Endothelial cell of umbilical vein (primary cell): ENCODE data around the gene TNRC6A. TPM values are rescaled to one million over a fixed set of nuclear protein-coding genes. Genes with fewer than 3 reads are reported as not detected.

Experiments used
- BruUV-seq: library from RNA; stranded (reverse); fragments of 400-500 nt; replicated peaks from 2 replicates; lab custom pipeline; 2021; lab: Mats Ljungman, UMichigan
- CTCF ChIA-PET: fragments of 300-600, 350-600 bp; sonication (Branson Sonifier 250); formaldehyde crosslinking; loops from one replicate; lab custom pipeline; 2021; ENCODE audit warnings: antibody characterized with exemption, inconsistent platforms; lab: Charles Lee
- POLR2A ChIA-PET: fragments of 300-600, 350-600 bp; sonication (Branson Sonifier 250); formaldehyde crosslinking; loops from one replicate; lab custom pipeline; 2021; ENCODE audit warnings: antibody characterized with exemption, inconsistent platforms; lab: Charles Lee
- DNase-seq: peaks from one replicate; pipeline ENCODE4 v3.0.0-alpha.2; 2011; ENCODE audit warnings: low read depth, low spot score
- FAIRE-seq: peaks from 2 replicates; lab custom pipeline; 2011; peaks lifted over from hg19 to GRCh38; lab: Jason Lieb, UNC
- H2AFZ ChIP-seq: 2 replicates; pipeline ENCODE4 v1.6.0; 2012; ENCODE audit warnings: low read depth, low read length, control low read depth, inconsistent platforms
- H3K27ac ChIP-seq: 2 replicates; pipeline ENCODE4 v1.5.1; 2011; ENCODE audit warnings: low read depth, mild to moderate bottlenecking, control low read depth, low read length, moderate library complexity; ENCODE audit not compliant: insufficient read depth
- H3K27me3 ChIP-seq, 2 experiments: 2 replicates each; pipeline versions ENCODE4 v1.6.0 to v1.6.1; 2011; ENCODE audit warnings: low read length in 2 of 2, mixed read lengths in 1 of 2; ENCODE audit not compliant: control insufficient read depth in 2 of 2, insufficient read depth in 2 of 2
- H3K36me3 ChIP-seq, 2 experiments: 2 replicates in 1 of 2; 3 replicates in 1 of 2; pipeline ENCODE4 v1.5.1; 2011; ENCODE audit warnings: low read length in 2 of 2, mild to moderate bottlenecking in 1 of 2, moderate library complexity in 1 of 2; ENCODE audit not compliant: control insufficient read depth in 2 of 2, insufficient read depth in 2 of 2; ENCODE audit errors: extremely low read depth in 1 of 2
- H3K4me1 ChIP-seq: 3 replicates; pipeline ENCODE4 v1.5.1; 2011; ENCODE audit warnings: mild to moderate bottlenecking, low read length; ENCODE audit not compliant: control insufficient read depth, insufficient read depth; ENCODE audit errors: extremely low read depth
- H3K4me2 ChIP-seq: 2 replicates; pipeline ENCODE4 v1.6.1; 2011; ENCODE audit warnings: low read length, control low read depth, mixed read lengths; ENCODE audit not compliant: insufficient read depth
- H3K4me3 ChIP-seq, 3 experiments: fragments of 200-600 bp in 1 of 3; sonication (generic), shearing (Covaris generic) in 1 of 3; replicated peaks in 1 of 3; 2 replicates each; pipeline ENCODE4 v1.5.1; 2011 to 2016; ENCODE audit warnings: control low read depth in 3 of 3, low read length in 3 of 3, mild to moderate bottlenecking in 2 of 3, inconsistent platforms in 1 of 3, low read depth in 1 of 3, moderate library complexity in 1 of 3; ENCODE audit not compliant: insufficient read depth in 1 of 3
- H3K79me2 ChIP-seq: 2 replicates; pipeline ENCODE4 v1.6.0; 2012; ENCODE audit warnings: low read length, inconsistent platforms; ENCODE audit not compliant: control insufficient read depth, insufficient read depth
- H3K9ac ChIP-seq: replicated peaks from 2 replicates; pipeline ENCODE3; 2011; ENCODE audit warnings: low read length, control low read depth; ENCODE audit not compliant: insufficient read depth; ENCODE audit errors: extremely low read depth
- H3K9me1 ChIP-seq: replicated peaks from 3 replicates; pipeline ENCODE4 v1.6.0; 2011; ENCODE audit warnings: mild to moderate bottlenecking, low read length; ENCODE audit not compliant: control insufficient read depth, insufficient read depth; ENCODE audit errors: extremely low read depth
- H3K9me3 ChIP-seq: replicated peaks from 2 replicates; pipeline ENCODE4 v1.5.1; 2012; ENCODE audit warnings: low read length, inconsistent platforms; ENCODE audit not compliant: control insufficient read depth, insufficient read depth
- H4K20me1 ChIP-seq: replicated peaks from 2 replicates; pipeline ENCODE3; 2011; ENCODE audit warnings: mild to moderate bottlenecking, low read length; ENCODE audit not compliant: control insufficient read depth, insufficient read depth; ENCODE audit errors: extremely low read depth
- CTCF ChIP-seq, 2 donors: IDR thresholded peaks; 1 replicate in 1 of 2; 2 replicates in 1 of 2; pipeline ENCODE4 v1.5.1; 2011; ENCODE audit warnings: low read length in 2 of 2, mild to moderate bottlenecking in 2 of 2, moderate library complexity in 2 of 2, control low read depth in 1 of 2, inconsistent platforms in 1 of 2, low read depth in 1 of 2; ENCODE audit not compliant: insufficient read depth in 1 of 2; ENCODE audit errors: extremely low read depth in 1 of 2
- FOS ChIP-seq: IDR thresholded peaks from 2 replicates; pipeline ENCODE4 v1.6.1; 2011; ENCODE audit warnings: mild to moderate bottlenecking, low read length, moderate library complexity, borderline replicate concordance; ENCODE audit not compliant: insufficient read depth
- GATA2 ChIP-seq: IDR thresholded peaks from 2 replicates; pipeline ENCODE4 v1.7.0; 2011; ENCODE audit warnings: low read depth, mild to moderate bottlenecking, moderate library complexity, mixed read lengths, low read length; ENCODE audit not compliant: insufficient read length, insufficient read depth
- JUN ChIP-seq: IDR thresholded peaks from 2 replicates; pipeline ENCODE4 v1.6.1; 2011; ENCODE audit warnings: borderline replicate concordance, low read depth; ENCODE audit not compliant: insufficient read length, insufficient read depth
- MYC ChIP-seq: IDR thresholded peaks from one replicate; pipeline ENCODE4 v1.6.1; 2011; ENCODE audit warnings: mild to moderate bottlenecking, low read depth, low read length
- POLR2A ChIP-seq: IDR thresholded peaks from 2 replicates; pipeline ENCODE4 v1.6.1; 2012; ENCODE audit warnings: low read depth, mild to moderate bottlenecking, control low read depth, low read length
- dilution Hi-C: fragments of 300-500 bp; cut with MboI; formaldehyde crosslinking; loops from one replicate; pipeline ENCODE4 v1.15.0; 2019; ENCODE audit warnings: low sequenced_read_pairs; ENCODE audit not compliant: extremely low pct_ligation_motif_present
- intact Hi-C: fragments of 100-400 bp; cut with micrococcal nuclease; formaldehyde crosslinking; loops from one replicate; pipeline ENCODE4 v1.10.0; 2022
- polyA plus RNA-seq, 4 experiments: library from polyadenylated mRNA; depleted of rRNA in 3 of 4; stranded (reverse) in 3 of 4; unstranded in 1 of 4; fragments of >200 nt; gene quantifications; 2 replicates each; pipeline versions ENCODE4 v1.2.1 to v1.2.3, GENCODE V29; 2011 to 2012; ENCODE audit warnings: missing spikeins in 1 of 4
- total RNA-seq: library from RNA; stranded (reverse); gene quantifications from 2 replicates; pipeline ENCODE4 v1.2.3, GENCODE V29; 2021

The TNRC6A gene
- total and polyA plus RNA-seq, 2 donors (not counting 3 experiments of a cell fraction or from before 2014, with no cell fraction given), result 39.3 to 74.5 TPM

- dilution Hi-C loops, result no loop called here
- H3K27ac ChIP-seq, result no peak overlapping the region
- POLR2A ChIA-PET, result no interaction called here
Observed at GRCh38 chr16:24696699-24697098, 32.8 kb upstream of the TNRC6A start.

More at GRCh38 chr16:24696699-24697098, 32.8 kb upstream of the TNRC6A start:
- H3K4me1 ChIP-seq, result peaks cover 19% of the 10 kb centered on the region
- H3K36me3 ChIP-seq, result no peaks in the 10 kb centered on the region
- BruUV-seq, result no TSS peak
- H3K79me2 ChIP-seq, result no peaks in the 10 kb centered on the region
- H3K9me3 ChIP-seq, result no peaks in the 10 kb centered on the region
- TF ChIP-seq JUN, result no peak
- TF ChIP-seq GATA2, result no peak
- TF ChIP-seq MYC, result no peak
- TF ChIP-seq FOS, result no peak
- no peak for TF ChIP-seq CTCF (IDR thresholded peaks at IDR 0.05; ENCODE audit: extremely low read depth in 1 of 2, insufficient read depth in 1 of 2, low read depth in 1 of 2, low read length in 2 of 2)
- no peak for TF ChIP-seq POLR2A
- CTCF ChIA-PET, result interaction anchor here (0.8 kb wide), 1 partner anchor 10 kb away, joined by 3 read pairs; no protein-coding TSS in a partner anchor
- FAIRE-seq (no peak), DNase-seq (no peak)
- intact Hi-C loops, result no loop called here
- H3K4me3 ChIP-seq, result no peak overlapping the region
- H3K9ac ChIP-seq, result no peak overlapping the region
- no peaks in the 10 kb centered on the region for H3K27me3 ChIP-seq
- H3K9me1 ChIP-seq, result no peaks in the 10 kb centered on the region
- no peak overlapping the region for H3K4me2 ChIP-seq
- H2AFZ ChIP-seq, result no peak overlapping the region
- H4K20me1 ChIP-seq, result no peaks in the 10 kb centered on the region
